SIG-M5 treated with dmso at 0.1 percent for 504 hours (cell line): Measurements from ENCODE around the gene ENTPD2.

Experiments used
- DNase-seq: peaks from one replicate; lab custom pipeline; 2025; ENCODE audit not compliant: unreplicated experiment; lab: John Stamatoyannopoulos, UW

The ENTPD2 gene

DNA sequence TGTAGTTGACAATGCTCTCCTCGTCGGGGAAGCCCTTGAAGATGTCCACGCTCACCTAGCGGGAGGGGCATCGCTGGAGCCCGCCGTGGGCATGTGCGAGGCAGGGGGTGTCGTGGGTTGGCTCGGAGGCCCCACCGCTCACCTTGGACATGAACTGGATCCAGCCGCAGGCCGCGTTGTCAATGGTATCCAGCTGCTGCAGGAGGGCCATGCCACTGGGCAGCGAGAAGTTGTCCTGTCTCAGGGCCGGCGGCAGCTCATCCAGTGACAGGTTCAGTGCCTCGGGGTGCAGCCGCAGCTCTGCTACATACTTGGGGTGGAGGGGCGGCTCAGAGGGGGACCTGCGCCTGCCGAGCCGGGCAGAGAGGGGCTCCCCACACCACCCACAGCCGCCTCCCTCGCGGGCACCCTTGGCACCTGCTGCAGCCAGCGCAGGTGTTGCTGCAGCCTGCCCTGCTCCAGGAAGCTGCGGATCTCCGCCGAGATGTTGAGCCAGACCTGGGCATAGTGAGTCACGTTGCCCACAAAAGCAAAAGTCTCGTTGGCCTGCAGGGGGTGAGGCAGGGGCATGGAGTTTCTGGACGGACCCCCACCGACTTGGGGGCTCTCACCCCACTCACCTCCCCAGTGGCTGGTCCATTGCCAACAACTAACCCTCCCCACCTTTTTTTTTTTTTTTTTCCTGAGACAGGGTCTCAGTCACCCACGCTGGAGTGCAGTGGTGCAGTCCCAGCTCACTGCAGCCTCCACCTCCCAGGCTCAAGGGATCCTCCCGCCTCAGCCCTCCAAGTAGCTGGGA is 34.9 kb downstream of the ENTPD2 start:
- no peak for DNase-seq

DNA sequence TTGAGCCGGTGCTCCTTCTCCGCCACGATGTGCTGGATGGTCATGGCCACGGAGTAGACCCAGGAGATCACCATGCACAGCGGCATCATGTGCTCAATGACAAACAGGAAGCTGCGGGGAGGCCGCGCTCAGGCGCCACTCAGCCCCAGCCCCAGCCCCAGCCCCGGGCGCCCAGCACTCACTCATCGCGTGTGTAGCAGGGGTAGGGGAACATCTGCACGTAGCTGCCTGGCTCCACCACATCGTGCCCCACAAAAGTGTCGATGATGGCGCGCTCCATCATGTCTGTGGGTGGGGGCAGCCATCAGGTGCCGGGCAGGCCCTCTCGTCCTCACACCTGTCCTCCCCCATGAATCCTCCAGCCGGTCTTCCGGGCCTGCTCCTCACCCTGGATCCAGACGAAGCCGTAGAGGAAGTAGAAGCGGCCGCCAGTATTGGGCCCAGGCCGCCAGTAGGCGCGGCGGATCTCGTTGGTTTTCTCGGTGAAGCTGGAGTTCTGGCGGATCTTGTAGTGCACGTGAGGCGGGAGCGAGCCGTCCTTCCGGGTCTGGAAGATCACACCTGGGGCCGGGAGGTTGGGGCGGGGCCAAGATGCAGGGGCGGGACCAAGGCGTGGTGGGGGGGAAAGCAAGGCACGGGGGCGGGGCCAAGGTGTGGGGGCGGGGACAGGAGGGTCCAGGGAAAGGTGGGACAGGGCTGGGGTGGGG is 35.9 kb downstream of the ENTPD2 start:
- no peak for DNase-seq

DNA sequence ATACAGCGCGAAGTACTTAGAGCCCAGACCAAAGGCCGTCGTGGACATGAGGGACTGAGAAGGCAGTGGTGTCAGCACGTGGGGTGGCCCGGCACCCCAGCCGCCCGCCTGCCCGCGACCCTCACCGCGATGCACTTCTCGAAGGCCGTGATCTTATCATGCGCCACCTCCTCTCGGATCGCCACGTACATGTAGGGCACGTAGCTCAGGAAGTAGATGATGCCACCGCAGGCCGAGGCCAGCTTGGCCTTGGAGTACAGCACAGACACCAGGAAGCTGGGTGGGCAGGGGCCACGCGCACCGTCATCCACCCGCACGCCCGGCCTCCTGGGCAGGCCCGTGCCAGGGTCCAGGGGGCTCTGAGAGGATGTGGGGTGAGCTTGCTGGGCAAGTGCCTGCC is 36.8 kb downstream of the ENTPD2 start:
- DNase-seq, result no peak

DNA sequence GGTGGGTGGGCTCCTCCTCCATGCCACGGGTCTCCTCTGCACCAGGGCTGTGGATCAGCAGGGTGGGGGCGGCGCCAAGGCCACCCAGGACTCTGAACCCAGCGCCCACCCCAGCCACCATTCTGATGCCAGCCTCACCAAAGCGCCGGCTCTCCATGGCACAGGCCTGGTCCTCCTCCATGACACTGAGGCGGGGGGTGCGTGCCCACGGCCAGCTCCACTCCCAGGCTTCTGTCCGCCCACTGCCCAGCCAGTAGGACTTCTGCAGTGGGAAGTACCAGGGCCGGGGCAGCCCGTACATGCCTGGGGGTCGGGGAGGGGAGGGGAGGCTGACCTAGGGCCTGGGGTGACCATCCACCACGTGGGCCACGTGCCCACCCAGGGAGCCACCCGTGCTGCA is 37.4 kb downstream of the ENTPD2 start:
- DNase-seq, result no peak

DNA sequence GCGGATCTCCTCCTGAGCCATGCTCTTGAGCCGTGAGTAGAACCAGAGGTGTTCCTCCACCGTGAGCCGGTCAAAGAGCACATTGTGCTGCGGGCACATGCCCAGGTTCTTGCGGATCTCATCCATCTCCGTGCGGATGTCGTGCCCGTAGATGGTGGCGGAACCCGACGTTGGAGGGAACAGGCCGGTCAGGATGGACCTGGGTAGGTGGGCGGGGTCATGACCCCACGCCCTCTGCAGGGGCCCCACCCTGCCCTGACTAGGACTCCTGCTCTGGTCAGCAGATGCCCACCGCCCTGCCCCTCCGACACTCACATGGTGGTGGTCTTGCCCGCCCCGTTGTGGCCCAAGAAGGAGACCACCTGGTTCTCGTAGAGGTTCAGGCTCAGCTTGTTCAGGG is 37.9 kb downstream of the ENTPD2 start:
- no peak for DNase-seq

DNA sequence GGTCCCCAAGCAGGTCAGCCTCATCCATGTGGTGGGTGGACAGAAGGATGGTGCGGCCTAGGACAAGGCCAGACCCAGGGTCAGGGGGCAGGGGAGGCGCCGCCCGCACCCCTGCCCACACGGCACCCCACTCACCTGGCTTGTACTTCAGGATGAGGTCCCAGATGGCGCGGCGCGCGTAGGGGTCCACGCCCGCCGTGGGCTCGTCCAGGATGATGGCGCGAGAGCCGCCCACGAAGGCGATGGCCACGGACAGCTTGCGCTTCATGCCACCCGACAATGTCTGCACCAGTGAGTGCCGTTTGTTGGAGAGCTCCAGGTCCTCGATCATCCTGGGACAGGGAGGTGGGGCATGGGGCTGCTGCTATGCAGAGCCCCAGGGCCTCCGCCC is 38.3 kb downstream of the ENTPD2 start:
- DNase-seq, result no peak

DNA sequence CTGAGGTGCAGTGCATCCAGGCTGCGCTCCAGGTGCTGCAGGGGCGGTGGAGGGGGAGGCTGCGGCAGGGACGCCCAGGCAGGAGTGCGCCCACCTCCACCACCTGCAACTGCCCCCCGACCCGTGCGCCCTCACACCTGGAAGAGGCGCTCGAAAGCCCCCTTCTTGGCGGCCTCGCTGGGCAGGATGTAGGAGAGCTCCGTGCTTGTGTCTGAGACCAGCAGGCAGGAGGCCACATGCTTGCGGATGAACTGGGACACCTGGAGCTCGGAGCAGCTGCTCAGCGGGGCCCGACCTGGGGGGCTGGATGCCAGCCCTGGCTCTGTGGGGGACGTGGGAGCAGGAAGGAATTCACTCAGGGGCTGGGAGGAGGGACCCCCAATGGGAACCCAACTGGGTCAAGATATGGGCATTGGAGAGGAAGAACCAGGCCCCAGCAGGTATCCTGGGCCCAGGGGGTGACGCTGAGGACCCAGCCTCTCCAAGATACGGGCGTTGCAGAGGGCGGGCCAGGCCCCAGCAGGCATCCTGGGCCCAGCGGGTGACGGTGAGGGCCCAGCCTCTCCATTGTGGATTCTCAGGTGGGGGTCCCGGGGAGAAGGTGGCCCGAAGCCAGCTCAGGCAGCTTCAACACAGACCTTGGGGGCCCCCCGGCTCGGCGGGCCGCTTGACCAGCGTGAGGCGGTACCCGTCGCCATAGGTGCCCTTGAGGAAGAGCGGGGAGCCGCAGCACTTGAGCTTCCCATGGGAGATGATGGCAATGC is 38.9 kb downstream of the ENTPD2 start:
- DNase-seq, result no peak

DNA sequence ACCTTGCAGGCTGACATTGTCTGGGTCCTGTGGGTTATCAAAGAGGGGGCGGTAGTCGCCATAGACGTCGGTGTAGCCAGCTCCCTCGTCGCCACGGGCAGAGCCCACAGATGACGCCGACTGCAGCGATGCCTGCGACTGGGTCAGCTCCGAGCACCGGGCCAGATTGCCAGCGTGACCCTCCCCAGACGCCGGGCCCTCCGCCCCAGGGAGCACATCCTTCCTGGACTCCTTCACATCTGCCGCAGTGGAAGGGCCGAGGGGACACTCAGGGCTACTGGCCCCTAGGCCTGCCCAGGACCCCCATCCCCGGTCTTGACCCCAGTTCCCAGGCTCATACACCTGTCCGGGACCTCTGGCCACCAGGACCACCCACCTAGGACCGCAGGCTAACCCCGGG is 39.7 kb downstream of the ENTPD2 start:
- DNase-seq, result no peak

DNA sequence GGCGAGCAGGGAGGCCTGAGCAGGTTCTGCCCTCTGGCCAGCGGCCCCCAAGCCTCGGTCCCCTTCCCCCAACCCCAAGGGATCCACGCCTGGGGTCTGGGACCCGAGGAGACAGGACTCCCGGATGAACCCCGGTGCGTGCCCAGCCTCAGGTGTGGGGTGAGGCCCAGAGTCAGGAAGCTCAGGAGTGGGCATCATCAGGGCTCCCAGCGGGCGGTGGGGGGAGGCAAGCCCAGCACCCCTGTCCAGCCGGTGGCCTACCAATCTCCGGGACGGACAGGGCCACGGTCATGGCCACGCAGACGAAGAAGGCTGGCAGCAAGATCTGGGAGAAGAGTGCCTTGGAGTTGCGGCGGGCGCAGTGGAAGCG is 40.3 kb downstream of the ENTPD2 start:
- DNase-seq, result no peak

DNA sequence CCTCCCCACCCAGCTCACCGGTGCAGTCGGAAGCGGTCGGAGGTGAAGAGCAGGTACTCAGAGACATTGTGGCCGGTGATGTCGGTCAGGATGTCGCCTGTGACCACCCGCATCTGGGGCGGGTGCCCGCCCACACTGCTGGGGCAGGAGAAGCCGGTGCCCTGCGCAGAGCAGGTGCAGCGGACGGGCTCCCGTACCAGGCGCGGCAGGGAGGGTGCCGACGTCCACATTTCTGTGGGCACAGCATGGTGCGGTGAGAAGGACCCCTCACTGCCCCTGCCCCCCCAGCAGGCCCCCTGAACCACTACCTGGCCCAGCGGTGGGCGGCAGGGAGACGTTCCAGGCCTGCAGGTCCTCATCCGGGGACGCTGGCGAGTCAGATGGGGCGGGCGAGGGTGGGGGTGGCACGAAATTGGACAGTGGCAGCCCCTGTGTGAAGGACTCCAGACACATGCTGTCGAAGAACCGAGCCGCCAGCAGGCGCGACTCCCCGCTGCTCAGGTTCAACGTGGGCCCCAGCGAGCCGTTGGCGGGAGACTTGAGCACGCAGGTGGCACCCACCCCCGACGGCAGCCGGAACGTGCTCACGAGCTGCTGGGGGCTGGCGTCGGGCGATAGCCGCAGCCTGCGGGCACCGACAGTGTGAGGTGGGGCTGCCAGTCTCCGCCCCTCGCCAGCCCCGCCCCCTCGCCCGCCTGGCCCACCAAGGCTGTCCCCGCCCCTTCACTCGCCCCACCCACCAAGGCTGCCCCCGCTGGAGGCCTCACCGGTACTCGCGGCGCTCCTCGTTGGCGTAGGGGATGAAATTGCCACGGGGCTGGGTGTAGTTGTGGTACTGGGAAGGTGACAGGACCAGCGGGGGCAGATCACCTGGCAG is 40.9 kb downstream of the ENTPD2 start:
- DNase-seq, result no peak

DNA sequence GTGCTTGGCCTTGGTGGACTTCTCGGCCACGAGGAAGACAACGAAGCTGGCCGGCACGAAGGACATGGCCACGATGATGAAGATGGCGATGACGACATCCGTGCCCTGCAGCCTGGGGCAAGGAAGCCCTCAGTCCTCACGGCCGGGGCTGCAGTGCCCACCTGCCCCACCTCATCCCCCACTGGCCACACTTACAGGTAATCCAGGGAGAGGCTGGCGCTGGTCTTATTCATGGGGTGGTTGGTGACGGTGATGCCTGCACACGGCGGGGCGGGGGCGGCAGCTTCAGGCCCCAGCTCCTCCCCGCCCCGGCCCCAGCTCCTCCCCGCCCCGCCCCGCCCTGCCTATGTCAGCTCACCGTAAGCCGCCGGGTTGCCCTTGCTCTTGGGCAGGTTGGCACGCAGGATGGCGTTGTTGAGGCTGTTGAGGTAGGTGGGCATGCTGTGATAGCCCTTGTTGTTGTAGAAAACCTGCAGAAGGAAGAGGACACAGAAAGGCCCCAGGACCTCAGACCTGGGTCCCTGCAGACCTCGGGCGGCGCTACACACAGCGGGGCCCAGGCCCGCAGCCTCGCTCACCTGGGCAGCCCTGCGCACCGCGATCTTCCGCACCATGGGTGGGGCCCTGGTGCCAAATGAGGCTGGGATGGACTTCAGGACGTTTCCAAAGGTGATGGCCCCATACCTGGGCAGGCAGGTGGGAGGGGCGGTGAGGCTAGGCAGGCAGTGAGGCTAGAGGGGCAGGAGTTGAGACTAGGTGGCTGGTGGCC is 41.8 kb downstream of the ENTPD2 start:
- DNase-seq, result no peak

DNA sequence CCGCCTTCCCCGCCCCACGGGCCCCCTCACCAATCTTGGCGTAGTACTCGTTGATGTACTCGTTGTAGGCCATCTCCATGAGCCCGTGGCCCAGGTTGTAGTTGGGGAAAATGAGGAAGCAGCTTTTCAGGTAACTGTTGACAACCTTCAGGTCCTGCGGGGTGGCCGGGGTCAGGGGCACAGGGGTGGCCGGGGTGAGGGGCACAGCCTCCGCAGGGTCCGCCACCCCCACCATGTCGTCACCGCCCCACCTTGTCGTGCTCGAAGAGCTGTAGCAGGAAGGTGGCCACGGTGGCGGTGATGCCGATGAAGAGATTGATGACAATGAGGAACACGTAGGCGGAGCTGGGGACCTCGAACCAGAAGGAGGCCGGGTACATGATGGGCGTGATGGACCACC is 42.7 kb downstream of the ENTPD2 start:
- DNase-seq, result no peak

DNA sequence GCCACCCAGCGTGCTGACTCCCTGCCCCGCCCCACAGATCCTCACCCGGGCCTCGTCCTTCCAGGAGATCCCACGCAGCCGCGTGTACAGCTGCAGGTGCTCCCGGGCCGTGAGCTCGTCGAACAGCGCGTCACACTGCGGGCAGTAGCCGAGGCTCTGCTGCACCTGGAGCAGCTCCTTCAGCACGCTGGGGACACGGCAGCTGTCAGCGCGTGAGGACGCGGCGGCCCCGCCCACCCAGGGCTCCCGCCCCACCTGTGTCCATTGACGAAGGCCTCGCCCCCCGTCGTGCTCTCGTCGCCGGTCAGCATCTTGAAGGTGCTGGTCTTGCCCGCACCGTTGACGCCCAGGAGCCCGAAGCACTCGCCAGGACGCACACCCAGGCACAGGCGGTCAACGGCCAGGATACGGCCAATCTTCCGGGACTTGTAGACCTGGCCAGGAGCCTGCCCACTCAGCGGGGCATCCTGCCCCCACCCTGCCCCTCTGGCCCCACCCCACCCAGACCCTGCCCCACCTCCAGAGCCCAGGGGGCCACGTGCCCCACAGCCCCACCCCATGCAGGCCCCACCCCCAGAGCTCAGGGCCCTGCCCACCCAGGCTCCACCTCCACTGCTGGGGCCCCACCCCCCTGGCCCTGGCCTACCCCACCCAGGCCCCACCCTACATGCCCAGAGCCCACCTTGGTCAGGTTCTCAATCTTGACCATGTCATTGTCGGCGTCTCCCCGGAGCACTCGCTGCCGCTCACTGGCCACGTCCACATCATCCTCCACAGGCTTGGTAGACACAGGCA is 43.7 kb downstream of the ENTPD2 start:
- no peak for DNase-seq

DNA sequence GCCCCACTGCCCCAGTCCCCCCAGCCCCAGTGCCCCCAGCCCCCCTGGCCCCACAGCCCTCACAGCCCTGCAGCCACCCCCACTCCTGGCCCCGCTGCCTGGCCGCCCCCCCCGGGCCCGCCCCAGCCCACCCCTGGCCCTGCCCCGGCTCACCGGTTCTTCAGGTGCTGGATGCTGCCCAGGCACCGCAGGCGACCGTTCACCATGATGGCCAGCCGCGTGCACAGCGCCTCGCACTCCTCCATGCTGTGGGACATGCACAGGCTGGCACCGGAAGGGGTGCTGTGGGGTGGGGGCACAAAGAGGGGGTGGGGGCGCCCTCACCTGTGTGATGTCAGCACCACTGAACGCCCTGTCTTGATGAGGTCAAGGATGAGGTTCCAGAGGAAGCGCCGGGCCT is 44.6 kb downstream of the ENTPD2 start:
- no peak for DNase-seq

DNA sequence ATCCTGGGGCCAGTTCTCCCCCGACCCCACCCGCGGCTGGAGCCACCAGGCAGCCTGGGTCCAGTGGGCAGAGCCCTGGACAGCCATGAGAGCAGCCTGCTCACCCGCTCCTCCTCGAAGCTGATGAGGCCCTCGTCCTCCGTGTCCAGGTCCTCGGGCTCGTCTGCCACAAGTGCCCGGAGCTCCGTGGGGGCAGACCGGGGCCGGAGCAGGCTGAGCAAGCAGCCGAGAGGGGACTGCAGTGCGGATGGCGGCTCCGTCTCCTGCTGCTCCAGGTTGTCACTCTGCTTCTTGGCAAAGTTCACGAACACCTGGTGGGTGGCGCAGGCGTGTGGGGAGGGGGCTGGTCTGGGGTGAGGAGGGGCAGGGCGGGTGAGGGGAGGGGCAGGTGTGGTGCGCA is 45.5 kb downstream of the ENTPD2 start:
- no peak for DNase-seq

DNA sequence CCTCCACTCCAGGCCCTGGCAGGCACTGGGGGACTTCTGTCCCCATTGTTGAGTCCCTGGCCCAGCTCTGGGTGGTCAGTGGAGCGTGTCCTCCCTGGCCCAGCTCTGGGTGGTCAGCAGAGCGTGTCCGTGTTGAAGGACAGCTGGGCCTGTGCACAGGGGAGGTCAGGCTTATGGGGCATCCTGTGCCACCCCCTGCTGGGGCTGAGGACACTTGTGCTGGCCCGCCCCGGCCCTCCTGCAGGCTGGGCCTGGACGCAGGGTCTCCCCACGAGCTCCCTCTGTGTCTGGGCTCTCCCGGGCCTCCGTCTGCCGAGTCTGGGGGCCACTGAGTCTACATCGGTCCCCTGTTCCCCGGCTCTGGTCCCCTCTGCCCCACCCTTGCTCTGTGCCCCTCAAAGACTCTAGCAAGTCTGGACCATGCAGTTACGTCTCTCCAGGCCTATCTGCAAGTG is 46.0 kb downstream of the ENTPD2 start:
- no peak for DNase-seq

DNA sequence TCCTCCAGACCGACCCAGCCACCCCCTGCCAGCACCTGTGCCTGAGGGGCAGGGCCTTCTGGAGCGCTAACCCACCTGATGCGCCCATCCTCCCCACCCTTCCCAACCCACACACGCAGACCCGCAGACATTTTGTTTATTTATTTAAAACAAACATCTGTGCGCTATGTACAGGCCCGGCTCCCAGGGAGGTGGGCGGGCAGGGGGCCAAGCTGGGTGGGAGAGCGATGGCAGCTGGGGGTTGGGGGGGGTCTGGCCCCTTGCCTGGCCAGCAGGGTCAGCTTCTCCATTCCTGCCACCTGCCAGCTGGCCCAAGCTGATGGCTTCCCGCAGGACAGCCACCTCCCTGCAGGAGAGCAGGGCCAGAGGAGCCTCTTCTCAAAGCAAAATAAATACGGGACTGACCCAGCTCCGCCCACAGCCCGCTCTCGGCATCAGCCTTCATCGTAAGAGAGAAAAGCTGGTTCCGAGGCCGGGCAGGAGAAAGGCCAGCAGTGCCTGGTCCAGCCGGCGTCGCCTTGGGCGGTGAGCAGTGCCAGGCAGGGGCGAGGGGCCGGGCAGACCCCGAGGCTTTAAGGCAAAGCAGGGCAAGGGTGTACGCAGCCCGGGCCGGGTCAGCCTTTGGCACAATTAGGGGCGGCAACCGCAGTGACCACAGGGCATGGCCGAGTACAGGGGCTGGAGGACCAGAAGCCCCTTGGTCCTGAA is 46.6 kb downstream of the ENTPD2 start:
- no peak for DNase-seq

DNA sequence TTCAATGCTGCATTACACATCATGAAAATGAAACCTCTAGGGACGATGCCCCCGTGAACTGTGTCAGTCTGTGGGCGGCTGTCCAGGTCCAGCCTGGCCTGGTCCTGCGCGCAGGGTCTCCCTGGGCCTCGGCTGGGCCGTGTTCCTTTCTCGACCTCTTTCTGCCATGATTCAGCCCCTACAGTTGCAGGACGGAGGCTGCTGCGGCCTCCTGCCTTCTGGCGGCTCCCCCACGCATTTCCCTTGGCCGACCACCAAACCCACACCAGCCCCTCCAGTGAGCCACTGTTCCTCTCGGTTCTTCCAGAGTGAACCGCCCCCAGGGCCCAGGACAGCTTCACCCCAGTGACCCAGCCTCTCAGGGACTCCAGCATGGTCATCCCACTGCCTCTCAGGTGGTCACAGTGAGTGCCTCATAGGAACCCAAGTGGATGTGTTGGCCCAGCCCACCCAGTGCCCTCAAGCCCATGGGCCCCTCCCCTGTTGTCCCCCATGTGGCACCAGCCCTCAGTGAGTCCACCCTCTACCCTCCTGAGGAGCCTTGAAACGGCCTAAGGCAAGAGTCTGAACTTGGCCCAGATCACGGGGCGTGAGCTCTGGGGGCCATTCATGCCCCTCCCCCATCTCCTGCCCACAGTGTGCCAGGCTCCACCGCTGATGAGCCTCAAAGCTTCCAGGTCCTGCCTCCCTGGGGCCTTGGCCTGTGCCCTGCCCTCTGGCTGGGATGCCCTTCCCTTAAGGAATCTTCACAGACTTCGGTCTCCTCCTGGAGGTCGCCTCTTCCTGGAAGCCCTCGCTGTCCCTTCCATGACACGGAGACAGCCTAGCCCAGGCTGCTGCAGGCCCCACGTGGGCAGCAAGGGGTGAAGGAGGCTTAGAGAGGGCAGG is 47.5 kb downstream of the ENTPD2 start:
- DNase-seq, result no peak
